ENCODE results near the gene FBXO10. TPM values are rescaled to one million over a fixed set of nuclear protein-coding genes. Genes with fewer than 3 reads are reported as not detected.

The FBXO10 gene
- total RNA-seq, 1 donor from 2014 or later: 5.3 TPM

- DNase-seq (ENCODE audit: low spot score): peak; percentile 95
Measured at GRCh38 chr9:37592108-37592951, 16.1 kb upstream of the FBXO10 start, which contains the start of gene TOMM5. TOMM5 (minus strand) TSS chr9:37592597; CDS start chr9:37592532, 65 bp downstream.

GRCh38 chr9:37587521-37587920, 11.3 kb upstream of the FBXO10 start:
- no peak for DNase-seq (ENCODE audit: low spot score)

GRCh38 chr9:37583522-37584121, 7.4 kb upstream of the FBXO10 start:
- no peak for DNase-seq (ENCODE audit: low spot score)

GRCh38 chr9:37582548-37583157, 6.5 kb upstream of the FBXO10 start:
- peak; percentile 63 for DNase-seq (ENCODE audit: low spot score)

GRCh38 chr9:37575511-37575914, 667 bp downstream of the FBXO10 start:
- peak; percentile 10 for DNase-seq (ENCODE audit: low spot score)

- no peak for DNase-seq (ENCODE audit: low spot score)
Measured at GRCh38 chr9:37575001-37575400, 1.2 kb downstream of the FBXO10 start.

GRCh38 chr9:37574241-37574721, 1.9 kb downstream of the FBXO10 start:
- peak; percentile 63 for DNase-seq (ENCODE audit: low spot score)

- DNase-seq (ENCODE audit: low spot score): no peak
Measured at GRCh38 chr9:37571282-37571681, 4.9 kb downstream of the FBXO10 start.

- no peak for DNase-seq (ENCODE audit: low spot score)
Measured at GRCh38 chr9:37566716-37567115, 9.5 kb downstream of the FBXO10 start.

GRCh38 chr9:37565661-37566618, 10.2 kb downstream of the FBXO10 start:
- no peak for DNase-seq (ENCODE audit: low spot score)

- no peak for DNase-seq (ENCODE audit: low spot score)
Measured at GRCh38 chr9:37564916-37565315, 11.3 kb downstream of the FBXO10 start.

GRCh38 chr9:37563806-37564513, 12.2 kb downstream of the FBXO10 start:
- DNase-seq (ENCODE audit: low spot score): no peak

- DNase-seq (ENCODE audit: low spot score): no peak
Measured at GRCh38 chr9:37562826-37563225, 13.4 kb downstream of the FBXO10 start.

- no peak for DNase-seq (ENCODE audit: low spot score)
Measured at GRCh38 chr9:37561682-37562081, 14.5 kb downstream of the FBXO10 start.

- no peak for DNase-seq (ENCODE audit: low spot score)
Measured at GRCh38 chr9:37559855-37560592, 16.2 kb downstream of the FBXO10 start.

- no peak for DNase-seq (ENCODE audit: low spot score)
Measured at GRCh38 chr9:37559125-37559524, 17.1 kb downstream of the FBXO10 start.

GRCh38 chr9:37555786-37556185, 20.4 kb downstream of the FBXO10 start:
- DNase-seq (ENCODE audit: low spot score): no peak

- DNase-seq (ENCODE audit: low spot score): no peak
Measured at GRCh38 chr9:37554318-37554717, 21.9 kb downstream of the FBXO10 start.

- DNase-seq (ENCODE audit: low spot score): no peak
Measured at GRCh38 chr9:37551888-37552287, 24.3 kb downstream of the FBXO10 start.

GRCh38 chr9:37551468-37551867, 24.7 kb downstream of the FBXO10 start:
- DNase-seq (ENCODE audit: low spot score): no peak

Data from umbilical cord (tissue), 2 donors.